ENCODE measurements around the gene SYCP2.

- no peak for TF ChIP-seq CTCF (IDR thresholded peaks at IDR 0.05; ENCODE audit: low read depth, low read length)
- no peak for TF ChIP-seq EZH2phosphoT487 (IDR thresholded peaks at IDR 0.05; ENCODE audit: low read depth)
Measured at GRCh38 chr20:59958123-59958522, 24.7 kb upstream of the SYCP2 start, which contains the start of gene CDH26.
